Endothelial cell (in vitro differentiated cells): ENCODE measurements around the gene TTBK1. TPM values are rescaled to one million over a fixed set of nuclear protein-coding genes. Genes with fewer than 3 reads are reported as not detected.

Source experiments
- DNase-seq: peaks from one replicate; pipeline ENCODE4 v3.0.0; 2021; ENCODE audit warnings: low spot score
- H3K27ac Mint-ChIP-seq: one replicate; pipeline ENCODE4 v1.8.0; 2021; ENCODE audit warnings: mixed read lengths, inconsistent platforms; ENCODE audit not compliant: unreplicated experiment
- H3K27me3 Mint-ChIP-seq: one replicate; pipeline ENCODE4 v1.8.0; 2021; ENCODE audit warnings: mild to moderate bottlenecking, moderate library complexity, mixed read lengths, inconsistent platforms; ENCODE audit not compliant: unreplicated experiment
- H3K36me3 Mint-ChIP-seq: one replicate; pipeline ENCODE4 v1.8.0; 2021; ENCODE audit warnings: mild to moderate bottlenecking, low read depth, mixed read lengths, inconsistent platforms; ENCODE audit not compliant: unreplicated experiment
- H3K4me1 Mint-ChIP-seq: one replicate; pipeline ENCODE4 v1.8.0; 2021; ENCODE audit warnings: mild to moderate bottlenecking, mixed read lengths, inconsistent platforms; ENCODE audit not compliant: unreplicated experiment
- H3K4me3 Mint-ChIP-seq: one replicate; pipeline ENCODE4 v1.8.0; 2021; ENCODE audit warnings: mild to moderate bottlenecking, mixed read lengths, inconsistent platforms; ENCODE audit not compliant: unreplicated experiment
- H3K9me3 Mint-ChIP-seq: one replicate; pipeline ENCODE4 v1.8.0; 2021; ENCODE audit warnings: mixed read lengths, inconsistent platforms; ENCODE audit not compliant: unreplicated experiment
- total RNA-seq: library from RNA; stranded (reverse); fragmentation: NEBNext Ultra II Directional; extraction: Animal tissue kit (Norgen Biotek cat#: 25700); gene quantifications from one replicate; pipeline ENCODE4 v1.2.1, GENCODE V29; 2021; ENCODE audit not compliant: unreplicated experiment
- TF ChIP-seq, protein P1 (sequence below): fragments of 200-600 bp; sonication (generic); IDR thresholded peaks from one replicate; pipeline ENCODE4 v1.5.0; 2021; ENCODE audit warnings: antibody characterized with exemption; ENCODE audit not compliant: unreplicated experiment

The TTBK1 gene
- total RNA-seq, 1 donor from 2014 or later = 1.0 TPM

DNA sequence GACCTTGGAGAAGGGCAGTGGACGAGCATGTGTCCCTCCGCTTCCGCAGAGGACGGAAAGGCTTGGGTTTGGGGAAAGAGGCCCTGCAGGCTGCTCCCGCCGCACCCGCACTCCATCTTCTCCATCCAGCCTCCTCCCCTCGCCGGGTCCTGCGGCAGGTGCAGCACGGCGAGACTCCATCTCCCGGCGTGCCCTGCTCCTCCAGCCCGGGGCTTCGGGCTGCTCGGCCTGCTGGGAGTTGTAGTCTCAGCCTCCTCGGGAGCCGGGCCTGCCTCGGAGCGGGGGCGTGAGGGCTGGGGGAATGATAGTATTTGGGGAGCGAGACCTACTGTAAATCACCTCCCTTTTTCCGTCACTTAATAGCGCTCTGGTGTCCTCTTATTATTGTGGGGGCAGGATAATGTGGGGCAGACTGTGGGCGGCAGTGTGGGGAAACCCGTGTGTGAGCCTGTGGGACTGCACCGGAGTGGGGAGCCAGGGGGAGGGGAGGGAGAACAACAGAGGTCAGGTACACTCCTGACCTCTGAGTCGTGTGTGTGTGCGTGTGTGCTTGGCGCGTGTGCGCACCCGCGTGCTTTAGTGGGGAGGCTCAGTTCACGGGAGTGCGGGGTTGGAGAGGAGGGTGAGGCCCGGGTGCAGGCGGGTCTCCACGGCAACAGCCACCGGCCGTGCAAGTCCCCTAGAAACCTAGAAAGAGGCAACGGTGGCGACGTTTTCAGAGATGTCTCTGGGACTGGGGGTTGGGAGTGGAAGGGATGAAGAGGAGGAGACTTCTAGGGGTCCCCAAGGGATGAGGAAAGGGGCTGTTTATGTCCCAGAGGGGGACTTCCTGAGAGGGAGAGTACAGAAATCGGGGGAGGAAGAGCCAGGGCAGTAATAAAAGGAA, 4.1 kb downstream of the TTBK1 start:
- peaks cover 20% of the 10 kb centered on the region for H3K4me1 Mint-ChIP-seq
- H3K27me3 Mint-ChIP-seq = peaks cover 5% of the 10 kb centered on the region
- H3K36me3 Mint-ChIP-seq = no peaks in the 10 kb centered on the region
- H3K27ac Mint-ChIP-seq = no peak overlapping the region
- no peaks in the 10 kb centered on the region for H3K9me3 Mint-ChIP-seq
- peak; percentile 81 for DNase-seq
- TF ChIP-seq, protein P1, sequence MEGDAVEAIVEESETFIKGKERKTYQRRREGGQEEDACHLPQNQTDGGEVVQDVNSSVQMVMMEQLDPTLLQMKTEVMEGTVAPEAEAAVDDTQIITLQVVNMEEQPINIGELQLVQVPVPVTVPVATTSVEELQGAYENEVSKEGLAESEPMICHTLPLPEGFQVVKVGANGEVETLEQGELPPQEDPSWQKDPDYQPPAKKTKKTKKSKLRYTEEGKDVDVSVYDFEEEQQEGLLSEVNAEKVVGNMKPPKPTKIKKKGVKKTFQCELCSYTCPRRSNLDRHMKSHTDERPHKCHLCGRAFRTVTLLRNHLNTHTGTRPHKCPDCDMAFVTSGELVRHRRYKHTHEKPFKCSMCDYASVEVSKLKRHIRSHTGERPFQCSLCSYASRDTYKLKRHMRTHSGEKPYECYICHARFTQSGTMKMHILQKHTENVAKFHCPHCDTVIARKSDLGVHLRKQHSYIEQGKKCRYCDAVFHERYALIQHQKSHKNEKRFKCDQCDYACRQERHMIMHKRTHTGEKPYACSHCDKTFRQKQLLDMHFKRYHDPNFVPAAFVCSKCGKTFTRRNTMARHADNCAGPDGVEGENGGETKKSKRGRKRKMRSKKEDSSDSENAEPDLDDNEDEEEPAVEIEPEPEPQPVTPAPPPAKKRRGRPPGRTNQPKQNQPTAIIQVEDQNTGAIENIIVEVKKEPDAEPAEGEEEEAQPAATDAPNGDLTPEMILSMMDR = no peak
- no peak overlapping the region for H3K4me3 Mint-ChIP-seq

- H3K4me1 Mint-ChIP-seq = peaks cover 20% of the 10 kb centered on the region
- no peak overlapping the region for H3K27ac Mint-ChIP-seq
- H3K4me3 Mint-ChIP-seq = no peak overlapping the region
- TF ChIP-seq, protein P1 = no peak
- peaks cover 7% of the 10 kb centered on the region for H3K27me3 Mint-ChIP-seq
- H3K9me3 Mint-ChIP-seq = no peaks in the 10 kb centered on the region
- H3K36me3 Mint-ChIP-seq = no peaks in the 10 kb centered on the region
- no peak for DNase-seq
These were observed 4.8 kb downstream of the TTBK1 start for GRCh38 chr6:43248101-43248500.

- Mint-ChIP-seq H3K36me3 (no peaks in the 10 kb centered on the region), H3K4me3 (no peak overlapping the region), H3K4me1 (peaks cover 20% of the 10 kb centered on the region), H3K9me3 (no peaks in the 10 kb centered on the region), H3K27me3 (peaks cover 9% of the 10 kb centered on the region), H3K27ac (no peak overlapping the region)
- TF ChIP-seq, protein P1 = no peak
- no peak for DNase-seq
These were observed 5.5 kb downstream of the TTBK1 start for GRCh38 chr6:43248791-43249190.

- no peaks in the 10 kb centered on the region for H3K9me3 Mint-ChIP-seq
- peaks cover 20% of the 10 kb centered on the region for H3K4me1 Mint-ChIP-seq
- no peaks in the 10 kb centered on the region for H3K36me3 Mint-ChIP-seq
- H3K27me3 Mint-ChIP-seq = peaks cover 9% of the 10 kb centered on the region
- TF ChIP-seq, protein P1 = no peak
- DNase-seq = no peak
- no peak overlapping the region for H3K27ac Mint-ChIP-seq
- no peak overlapping the region for H3K4me3 Mint-ChIP-seq
These were observed 7.7 kb downstream of the TTBK1 start for GRCh38 chr6:43250992-43251373.

GRCh38 chr6:43253401-43253800, 10.1 kb downstream of the TTBK1 start:
- Mint-ChIP-seq H3K36me3 (no peaks in the 10 kb centered on the region), H3K27me3 (peaks cover 15% of the 10 kb centered on the region), H3K4me3 (no peak overlapping the region), H3K9me3 (no peaks in the 10 kb centered on the region), H3K27ac (no peak overlapping the region), H3K4me1 (peaks cover 14% of the 10 kb centered on the region)
- TF ChIP-seq, protein P1 = no peak
- no peak for DNase-seq
